Activated CD8-positive, alpha-beta memory T cell treated with anti-CD3 and anti-CD28 coated beads for 4 hours (primary cell): ENCODE measurements around the gene LYPD6.

Experiments used
- DNase-seq, 2 donors: peaks; one replicate each; pipeline ENCODE4 v3.0.0-alpha.2; 2020; ENCODE audit warnings: low read depth in 2 of 2

LYPD6 gene

DNA sequence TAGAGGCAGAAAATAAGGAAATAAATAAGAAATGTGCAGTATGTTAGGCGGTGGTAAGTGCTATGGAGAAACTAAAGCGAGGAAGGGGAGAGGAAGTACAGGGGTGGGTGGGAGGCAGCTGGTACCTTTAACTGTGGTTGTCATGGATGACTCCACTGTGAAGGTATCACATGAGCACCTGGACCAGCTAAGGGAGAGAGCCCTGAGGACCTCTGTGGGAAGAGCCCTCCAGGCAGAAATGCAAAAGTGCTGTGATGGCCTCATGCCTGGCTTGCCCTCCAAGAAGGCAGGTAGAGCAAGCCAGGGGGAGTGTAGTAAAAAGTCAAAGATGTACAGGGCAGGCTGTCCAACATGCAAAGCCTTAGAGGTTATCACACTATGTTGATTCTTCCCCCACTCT is 17.9 kb downstream of the LYPD6 start:
- DNase-seq: no peak

- no peak for DNase-seq
These were observed 23.0 kb downstream of the LYPD6 start for GRCh38 chr2:149353421-149353820.

DNA sequence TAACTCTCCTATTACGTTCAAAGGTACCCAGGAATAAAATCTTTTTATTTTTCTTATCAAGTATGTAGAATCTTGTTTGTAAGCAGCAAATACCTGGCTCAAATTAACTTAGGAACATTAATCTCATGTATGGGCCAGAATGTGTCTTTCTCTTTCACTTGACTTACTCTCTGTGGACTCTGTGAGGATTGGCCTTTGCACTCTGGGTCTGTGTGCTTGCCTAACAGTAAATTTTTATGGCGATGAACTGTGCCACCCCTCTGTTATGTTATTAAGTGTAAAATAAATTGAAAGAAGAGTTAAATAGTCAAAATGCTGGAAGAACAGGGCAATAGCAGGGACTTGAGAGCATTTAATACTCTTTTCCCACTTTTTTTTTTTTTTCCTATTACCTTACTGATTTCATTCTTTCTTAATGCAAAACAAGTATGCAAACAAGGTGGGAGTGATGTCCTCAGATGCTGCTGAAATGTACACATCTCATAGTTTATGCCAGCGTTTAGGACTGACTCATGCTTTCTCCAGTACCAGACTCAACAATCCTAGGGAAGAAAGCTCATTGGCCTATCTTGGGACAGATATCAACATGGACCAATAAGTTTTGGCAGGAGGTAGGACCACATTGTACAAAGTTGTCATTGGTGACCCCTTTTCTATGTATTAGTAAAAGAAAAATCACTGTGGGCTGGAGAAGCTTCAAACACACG is 25.5 kb downstream of the LYPD6 start:
- DNase-seq: no peak

DNA sequence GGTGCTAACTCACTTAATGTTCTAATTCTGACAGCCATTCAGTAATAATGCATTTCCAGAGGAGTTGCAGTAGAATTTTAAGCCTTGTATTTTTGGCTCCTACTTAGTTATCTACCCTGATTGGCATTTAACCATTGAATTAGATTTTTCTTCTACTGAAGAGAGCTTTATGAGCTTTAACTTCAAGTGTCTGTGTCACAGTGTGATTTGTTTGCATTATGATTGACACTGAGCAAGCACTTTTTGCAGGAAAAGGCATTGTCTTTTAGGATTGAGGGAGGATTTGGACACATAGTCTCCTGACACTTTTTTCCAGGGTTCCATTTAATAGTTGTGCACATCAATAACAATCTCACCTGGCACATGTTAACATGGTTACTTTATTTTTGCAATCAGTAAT is 26.7 kb downstream of the LYPD6 start:
- no peak for DNase-seq

- no peak for DNase-seq
These were observed 29.7 kb downstream of the LYPD6 start for GRCh38 chr2:149360106-149360505.

GRCh38 chr2:149363958-149364357 is 33.6 kb downstream of the LYPD6 start:
- DNase-seq: no peak

- DNase-seq: no peak
These were observed 34.5 kb downstream of the LYPD6 start for GRCh38 chr2:149364839-149365238.

DNA sequence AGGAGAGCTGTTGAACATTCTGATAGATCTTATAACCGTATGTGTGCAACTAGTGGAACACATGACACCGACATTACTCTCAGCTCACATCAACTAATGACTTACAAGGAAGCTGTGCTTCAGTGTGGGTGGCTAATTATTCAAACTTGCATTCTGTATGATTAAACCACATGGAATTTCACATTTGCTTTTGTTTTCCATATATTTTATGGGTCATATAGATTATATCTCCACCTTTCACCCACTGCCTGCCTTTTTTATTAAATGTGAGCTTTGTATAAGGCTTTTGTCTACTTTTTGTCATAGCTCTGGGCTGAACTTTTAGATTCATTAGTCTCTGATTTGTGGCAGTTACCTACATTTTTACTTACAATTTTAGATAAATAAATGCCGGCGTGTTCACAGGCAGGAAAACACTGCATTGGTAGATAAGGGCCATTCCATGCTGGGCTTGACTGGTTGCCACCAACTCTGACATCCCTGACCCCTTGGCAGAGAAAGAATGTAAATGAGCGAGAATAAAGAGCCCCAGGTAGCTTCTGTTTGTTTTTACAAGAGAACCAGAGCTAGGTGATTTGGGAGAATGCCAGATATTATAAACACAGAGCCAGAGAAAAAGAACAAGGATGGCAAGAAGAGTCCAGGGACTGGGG is 35.7 kb downstream of the LYPD6 start:
- DNase-seq: no peak

- no peak for DNase-seq
These were observed 39.8 kb downstream of the LYPD6 start for GRCh38 chr2:149370061-149370775.

DNA sequence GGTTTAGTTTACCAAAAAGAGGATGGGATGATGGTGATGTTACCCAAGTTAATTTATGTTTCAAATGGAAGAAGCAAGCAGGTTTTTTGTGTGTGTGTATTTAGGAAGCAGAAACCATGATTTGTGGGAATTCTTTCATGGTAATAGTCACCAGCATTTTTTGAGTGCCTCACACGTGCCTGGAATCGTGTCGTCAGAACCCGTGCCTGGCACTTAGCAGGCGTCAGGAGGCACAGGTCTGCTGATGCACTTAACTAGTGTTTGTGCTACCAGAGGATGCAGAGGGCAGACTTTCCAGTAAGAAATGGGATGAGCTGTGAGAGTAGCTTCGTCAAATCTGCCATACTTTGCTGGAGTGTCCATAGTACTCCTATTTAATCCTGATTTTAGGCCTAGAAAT is 41.1 kb downstream of the LYPD6 start:
- no peak for DNase-seq

GRCh38 chr2:149375801-149376361 is 45.5 kb downstream of the LYPD6 start:
- DNase-seq: no peak

DNA sequence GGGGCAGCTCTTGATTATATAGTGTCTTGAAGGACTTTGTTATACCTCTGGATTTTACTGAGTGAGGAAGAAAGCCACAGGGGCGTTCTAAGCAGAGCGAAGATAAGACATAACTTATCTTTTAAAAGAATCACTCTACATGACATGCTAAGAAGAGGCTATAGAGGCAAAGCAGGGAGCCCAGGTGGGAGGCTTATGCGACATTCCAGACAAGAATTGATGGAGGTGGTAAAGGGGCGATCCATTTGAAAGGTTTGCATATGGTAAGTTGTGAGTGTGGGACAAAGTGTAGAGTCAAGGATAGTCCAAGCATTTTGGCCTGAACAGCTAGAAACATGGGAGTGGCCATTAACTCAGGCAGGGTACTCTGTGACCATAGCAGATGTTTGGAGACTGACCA is 49.8 kb downstream of the LYPD6 start:
- DNase-seq: no peak

GRCh38 chr2:149383340-149383739 is 53.0 kb downstream of the LYPD6 start:
- no peak for DNase-seq

DNA sequence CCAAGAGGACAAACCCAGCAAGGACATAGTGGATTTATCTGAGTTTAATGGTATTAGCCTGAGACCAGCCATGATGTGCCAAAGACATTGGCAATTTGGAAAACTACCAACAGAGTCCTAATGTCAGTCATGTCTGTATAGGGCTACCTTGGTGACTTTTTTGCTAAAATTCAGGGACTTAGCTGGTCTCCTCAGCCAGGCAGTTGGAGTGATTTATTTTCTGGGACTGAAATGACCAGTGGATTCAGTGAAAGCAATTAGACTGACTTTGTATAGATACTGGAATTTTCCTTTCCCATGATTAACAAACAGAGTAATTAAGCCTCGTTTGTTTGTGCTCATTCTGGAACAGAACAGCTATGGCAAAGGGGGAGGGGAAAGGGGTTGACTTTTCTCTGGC is 55.0 kb downstream of the LYPD6 start:
- DNase-seq: no peak

- DNase-seq: no peak
These were observed 57.0 kb downstream of the LYPD6 start for GRCh38 chr2:149387411-149387810.

GRCh38 chr2:149388120-149388816 is 57.9 kb downstream of the LYPD6 start:
- no peak for DNase-seq

- no peak for DNase-seq
These were observed 59.2 kb downstream of the LYPD6 start for GRCh38 chr2:149389506-149390167.

- DNase-seq: no peak
These were observed 63.2 kb downstream of the LYPD6 start for GRCh38 chr2:149393614-149394013.

- no peak for DNase-seq
These were observed 64.5 kb downstream of the LYPD6 start for GRCh38 chr2:149394864-149395263.

DNA sequence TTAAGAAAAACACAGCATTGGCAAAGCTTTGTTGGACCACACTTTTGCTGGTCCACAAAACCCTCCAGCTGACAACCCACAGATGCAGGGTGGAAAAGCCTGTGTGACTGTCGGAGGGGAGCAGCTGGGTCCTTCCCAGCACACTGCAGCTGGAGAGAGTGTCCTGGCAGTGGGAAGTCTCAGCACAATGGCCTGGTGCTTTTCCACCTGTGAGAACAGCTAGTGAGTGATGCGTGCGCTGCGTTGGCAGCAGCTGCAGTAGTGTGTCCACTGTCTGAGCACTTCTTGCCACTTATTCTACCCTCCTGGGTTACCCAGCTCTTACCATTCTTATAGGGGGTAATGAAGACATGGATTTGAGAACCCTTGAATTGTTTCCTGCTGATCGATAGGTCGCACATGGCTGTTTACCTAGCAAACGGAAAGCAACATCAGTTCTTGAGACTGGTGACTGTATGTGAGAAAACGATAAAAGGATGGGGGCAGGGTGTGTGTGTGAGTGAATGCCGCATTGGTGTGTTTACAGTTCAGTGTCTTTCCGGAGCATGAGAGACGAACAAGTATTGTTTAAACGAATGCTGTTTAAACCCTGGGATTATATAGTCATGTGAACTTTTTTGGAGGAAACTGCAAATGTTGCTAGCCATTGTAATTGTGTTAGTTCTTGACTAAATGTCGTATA is 69.7 kb downstream of the LYPD6 start:
- no peak for DNase-seq

GRCh38 chr2:149400997-149401396 is 70.6 kb downstream of the LYPD6 start:
- DNase-seq: no peak
